Mucosa of rectum (tissue), 2 donors: ENCODE data around the gene RPUSD3.
"Not testable (repeated sequence)": the region's sequence is repeated elsewhere in the genome, so short reads cannot be mapped to it uniquely, and the experiment has no call there.

Experiments
- H3K27ac ChIP-seq, 2 donors: one replicate each; pipeline ENCODE4 v1.7.0; 2013; ENCODE audit warnings: inconsistent platforms in 2 of 2, low read depth in 2 of 2, low read length in 2 of 2
- H3K27me3 ChIP-seq, 2 donors: one replicate each; pipeline ENCODE4 v1.7.0; 2013; ENCODE audit warnings: low read length in 2 of 2; ENCODE audit not compliant: control insufficient read depth in 2 of 2, insufficient read depth in 2 of 2
- H3K36me3 ChIP-seq, 2 donors: one replicate each; pipeline ENCODE4 v1.7.0; 2013; ENCODE audit warnings: low read length in 2 of 2; ENCODE audit not compliant: control insufficient read depth in 2 of 2, insufficient read depth in 2 of 2
- H3K4me1 ChIP-seq, 2 donors: one replicate each; pipeline ENCODE4 v1.7.0; 2013; ENCODE audit warnings: low read length in 2 of 2, mild to moderate bottlenecking in 1 of 2; ENCODE audit not compliant: control insufficient read depth in 2 of 2, insufficient read depth in 2 of 2
- H3K4me3 ChIP-seq, 2 donors: one replicate each; pipeline ENCODE4 v1.7.0; 2013; ENCODE audit warnings: low read length in 2 of 2
- H3K9ac ChIP-seq, 2 donors: one replicate each; pipeline ENCODE4 v1.7.0; 2013; ENCODE audit warnings: low read length in 2 of 2, low read depth in 1 of 2, mild to moderate bottlenecking in 1 of 2
- H3K9me3 ChIP-seq, 2 donors: one replicate each; pipeline ENCODE4 v1.7.0; 2013; ENCODE audit warnings: low read length in 2 of 2; ENCODE audit not compliant: control insufficient read depth in 2 of 2
- donor health status: healthy.
- donor health status: Normal muscosa, but diverticular disease.

RPUSD3 gene

GRCh38 chr3:9881441-9881840, 37.6 kb upstream of the RPUSD3 start:
- Histone ChIP-seq H3K9ac (no peak overlapping the region), H3K4me3 (no peak overlapping the region), H3K27ac (no peak overlapping the region), H3K4me1 (peaks cover 0 to 15% of the 10 kb centered on the region in 2 donors), H3K36me3 (no peaks in the 10 kb centered on the region), H3K9me3 (no peaks in the 10 kb centered on the region), H3K27me3 (no peaks in the 10 kb centered on the region)

- Histone ChIP-seq H3K36me3 (no peaks in the 10 kb centered on the region), H3K9me3 (no peaks in the 10 kb centered on the region), H3K4me3 (no peak within 1 kb of the TSS), H3K27me3 (no peaks in the 10 kb centered on the region), H3K9ac (no peak within 1 kb of the TSS), H3K27ac (no peak within 1 kb of the TSS), H3K4me1 (peaks cover 0 to 15% of the 10 kb centered on the region in 2 donors)
These were observed 36.2 kb upstream of the RPUSD3 start, which contains the start of gene CIDEC for GRCh38 chr3:9879830-9880549. Gene CIDEC (minus strand): TSS chr3:9880253. CDS start chr3:9878486, 1,767 bp downstream.

GRCh38 chr3:9878700-9879099, 34.9 kb upstream of the RPUSD3 start:
- no peak overlapping the region for H3K9ac ChIP-seq
- H3K4me1 ChIP-seq: peaks cover 0 to 11% of the 10 kb centered on the region in 2 donors
- H3K9me3 ChIP-seq: no peaks in the 10 kb centered on the region
- no peaks in the 10 kb centered on the region for H3K36me3 ChIP-seq
- no peaks in the 10 kb centered on the region for H3K27me3 ChIP-seq
- H3K27ac ChIP-seq: peak overlapping the region in 1 of 2 donors; percentile 60
- peak overlapping the region in 1 of 2 donors; percentile 49 for H3K4me3 ChIP-seq

GRCh38 chr3:9876991-9877390, 33.2 kb upstream of the RPUSD3 start:
- H3K9ac ChIP-seq: no peak overlapping the region
- H3K9me3 ChIP-seq: no peaks in the 10 kb centered on the region
- H3K4me3 ChIP-seq: no peak overlapping the region
- no peaks in the 10 kb centered on the region for H3K27me3 ChIP-seq
- peaks cover 0 to 11% of the 10 kb centered on the region in 2 donors for H3K4me1 ChIP-seq
- H3K27ac ChIP-seq: no peak overlapping the region
- H3K36me3 ChIP-seq: no peaks in the 10 kb centered on the region

- not testable (repeated sequence) for H3K27me3 ChIP-seq, H3K27ac ChIP-seq, H3K9me3 ChIP-seq, H3K4me3 ChIP-seq, H3K9ac ChIP-seq, H3K36me3 ChIP-seq
- H3K4me1 ChIP-seq: peaks cover 0 to 11% of the 10 kb centered on the region in 2 donors
These were observed 32.4 kb upstream of the RPUSD3 start for GRCh38 chr3:9876255-9876654.

- Histone ChIP-seq H3K9me3 (no peaks in the 10 kb centered on the region), H3K27me3 (no peaks in the 10 kb centered on the region), H3K4me3 (no peak overlapping the region), H3K27ac (no peak overlapping the region), H3K9ac (no peak overlapping the region), H3K4me1 (peaks cover 0 to 11% of the 10 kb centered on the region in 2 donors), H3K36me3 (no peaks in the 10 kb centered on the region)
These were observed 31.6 kb upstream of the RPUSD3 start for GRCh38 chr3:9875448-9875847.

- H3K9ac ChIP-seq, H3K4me1 ChIP-seq, H3K27me3 ChIP-seq, H3K9me3 ChIP-seq, H3K27ac ChIP-seq, H3K4me3 ChIP-seq, H3K36me3 ChIP-seq: not testable (repeated sequence)
These were observed 28.3 kb upstream of the RPUSD3 start for GRCh38 chr3:9872067-9872466.

GRCh38 chr3:9870978-9871377, 27.2 kb upstream of the RPUSD3 start:
- H3K27ac ChIP-seq: no peak overlapping the region
- H3K9ac ChIP-seq: no peak overlapping the region
- H3K9me3 ChIP-seq: no peaks in the 10 kb centered on the region
- H3K36me3 ChIP-seq: no peaks in the 10 kb centered on the region
- no peak overlapping the region for H3K4me3 ChIP-seq
- H3K27me3 ChIP-seq: no peaks in the 10 kb centered on the region
- no peaks in the 10 kb centered on the region for H3K4me1 ChIP-seq

GRCh38 chr3:9869955-9870354, 26.1 kb upstream of the RPUSD3 start:
- H3K36me3 ChIP-seq: no peaks in the 10 kb centered on the region
- no peaks in the 10 kb centered on the region for H3K9me3 ChIP-seq
- no peak overlapping the region for H3K27ac ChIP-seq
- H3K4me1 ChIP-seq: no peaks in the 10 kb centered on the region
- no peaks in the 10 kb centered on the region for H3K27me3 ChIP-seq
- H3K4me3 ChIP-seq: no peak overlapping the region
- H3K9ac ChIP-seq: no peak overlapping the region

- H3K9ac ChIP-seq: no peak overlapping the region
- no peaks in the 10 kb centered on the region for H3K27me3 ChIP-seq
- H3K4me3 ChIP-seq: no peak overlapping the region
- H3K4me1 ChIP-seq: peaks cover 0 to 4% of the 10 kb centered on the region in 2 donors
- no peaks in the 10 kb centered on the region for H3K9me3 ChIP-seq
- no peak overlapping the region for H3K27ac ChIP-seq
- H3K36me3 ChIP-seq: no peaks in the 10 kb centered on the region
These were observed 23.3 kb upstream of the RPUSD3 start for GRCh38 chr3:9867106-9867505.
